M059J (cell line): Measurements from ENCODE around the gene GSTA3. TPM values are rescaled to one million over a fixed set of nuclear protein-coding genes. Genes with fewer than 3 reads are reported as not detected.
"Not testable (repeated sequence)": the region's sequence is repeated elsewhere in the genome, so short reads cannot be mapped to it uniquely, and the experiment has no call there.

Experiments
- DNase-seq: peaks from one replicate; pipeline ENCODE4 v3.0.0-alpha.2; 2012; ENCODE audit warnings: low read depth
- total RNA-seq: library from RNA; depleted of rRNA; stranded (reverse); fragments of >200 nt; shearing (Covaris generic); gene quantifications from 2 replicates; pipeline ENCODE4 v1.2.3, GENCODE V29; 2014; rRNA removed

Gene GSTA3
- total RNA-seq, result 0.27 and 2.4 TPM in 2 replicates

DNA sequence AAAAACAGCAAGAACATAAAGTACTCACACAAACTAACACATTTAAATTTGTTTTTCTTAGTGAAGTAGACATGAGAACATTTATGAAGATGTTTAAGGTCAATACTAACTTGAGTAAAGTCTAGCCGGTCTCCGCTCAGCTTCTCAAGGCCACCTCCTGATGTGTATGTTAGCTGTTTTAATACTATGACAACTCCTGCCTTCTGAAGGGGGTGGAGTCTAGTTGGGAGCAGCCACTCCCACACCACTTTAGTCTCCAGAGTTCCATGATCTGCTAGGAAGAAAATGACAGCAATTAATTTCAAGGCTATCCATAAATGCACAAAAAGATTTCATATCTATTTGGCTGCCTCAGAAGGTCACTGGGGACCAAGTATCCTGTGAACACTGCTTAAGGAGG lies at the start of gene GSTA3:
Gene GSTA3, minus strand, starts transcription at position 168 of the 400 bp plus-strand sequence. CDS start 3,864 bp downstream, outside the sequence.
- no peak for DNase-seq

GRCh38 chr6:52958546-52959255 lies 49.2 kb upstream of the GSTA3 start:
- peak; percentile 87 for DNase-seq

- no peak for DNase-seq
These were observed 46.4 kb upstream of the GSTA3 start for GRCh38 chr6:52955871-52956270.

DNA sequence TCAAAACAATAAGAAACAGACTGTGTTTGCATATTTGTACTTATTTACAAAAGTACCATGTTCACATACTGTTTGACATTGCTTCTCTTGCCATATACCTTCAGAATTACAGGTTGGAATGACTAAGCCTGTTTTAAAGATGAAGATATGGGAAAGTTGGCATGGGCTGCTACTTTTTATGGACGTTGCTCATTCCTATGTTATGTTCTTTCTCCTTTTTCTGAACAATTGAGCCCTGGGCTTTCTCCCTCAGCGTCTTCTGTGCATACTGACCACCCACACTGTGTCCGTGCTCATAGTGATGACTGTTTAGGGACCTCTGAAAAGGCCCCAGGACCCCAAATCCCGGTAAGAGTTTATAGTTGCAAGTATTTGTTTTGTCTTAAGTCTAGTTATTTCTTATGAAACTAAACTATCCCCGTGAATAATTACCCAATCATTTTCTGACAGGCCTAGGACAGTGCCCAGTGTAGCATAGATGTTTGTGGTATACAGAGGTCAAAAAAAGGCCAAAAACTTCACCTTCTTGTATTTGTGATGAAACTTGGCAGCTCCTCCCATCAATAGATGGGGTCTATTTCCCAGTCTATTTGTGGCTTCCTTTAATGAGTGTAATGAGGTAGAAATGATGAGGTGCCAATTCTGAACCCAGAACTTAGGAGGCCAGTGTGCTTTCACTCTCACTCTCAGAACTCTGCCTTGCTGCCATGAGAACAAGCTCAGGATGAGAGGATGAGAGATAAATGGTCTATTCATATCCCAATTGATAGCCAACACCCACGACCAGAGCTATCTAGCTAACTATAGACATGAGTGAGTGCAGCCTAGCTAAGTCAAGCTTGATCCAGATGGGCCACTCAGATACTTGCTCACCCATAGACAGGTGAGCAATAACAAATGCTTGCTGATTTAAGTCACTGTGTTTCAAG lies 44.7 kb upstream of the GSTA3 start:
- peak; percentile 83 for DNase-seq

- DNase-seq, result no peak
These were observed 36.8 kb upstream of the GSTA3 start for GRCh38 chr6:52946306-52946705.

- not testable (repeated sequence) for DNase-seq
These were observed 33.3 kb upstream of the GSTA3 start for GRCh38 chr6:52942821-52943220.

- DNase-seq, result no peak
These were observed 32.7 kb upstream of the GSTA3 start for GRCh38 chr6:52942221-52942620.

DNA sequence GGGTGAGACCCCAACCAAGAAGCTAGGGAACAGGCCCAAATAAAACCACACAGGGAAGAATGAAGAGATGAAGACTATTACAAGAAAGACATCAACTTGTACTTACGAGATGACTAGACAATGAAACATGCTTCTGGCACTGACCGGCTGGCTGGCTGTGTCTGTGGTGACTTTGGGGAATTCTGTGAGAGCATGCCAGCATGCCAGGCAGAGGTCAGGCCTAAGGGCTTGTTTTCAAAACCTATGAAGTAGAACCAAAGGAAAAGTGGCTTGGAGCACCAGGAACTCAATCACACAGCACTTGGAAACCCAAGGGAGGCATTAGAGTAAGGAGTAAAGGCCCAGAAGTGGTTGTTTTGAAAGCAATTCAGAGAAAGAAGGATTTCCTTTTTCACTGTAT lies 28.4 kb upstream of the GSTA3 start:
- peak; percentile 92 for DNase-seq

GRCh38 chr6:52933778-52934177 lies 24.3 kb upstream of the GSTA3 start:
- no peak for DNase-seq

DNA sequence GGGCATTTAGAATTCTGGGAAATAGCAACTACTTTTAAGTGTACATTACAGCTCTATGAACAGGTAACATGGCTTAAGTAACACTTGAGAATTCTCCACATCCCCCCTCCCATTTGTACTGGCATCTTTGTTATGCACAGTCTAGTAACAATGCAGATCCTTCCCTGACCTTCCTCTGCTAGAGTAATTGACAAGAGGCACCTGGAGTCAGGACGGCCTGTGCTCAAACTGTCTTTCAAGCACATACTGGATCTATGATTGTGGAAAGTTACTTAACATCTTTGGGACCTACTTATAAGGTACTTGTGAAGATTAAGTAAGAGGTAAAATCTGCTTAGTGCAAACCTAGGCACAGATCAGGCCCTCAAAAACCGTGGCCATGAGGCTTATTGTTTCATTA lies 21.9 kb upstream of the GSTA3 start:
- DNase-seq, result no peak

- peak; percentile 98 for DNase-seq
These were observed 20.0 kb upstream of the GSTA3 start for GRCh38 chr6:52929321-52930164.

DNA sequence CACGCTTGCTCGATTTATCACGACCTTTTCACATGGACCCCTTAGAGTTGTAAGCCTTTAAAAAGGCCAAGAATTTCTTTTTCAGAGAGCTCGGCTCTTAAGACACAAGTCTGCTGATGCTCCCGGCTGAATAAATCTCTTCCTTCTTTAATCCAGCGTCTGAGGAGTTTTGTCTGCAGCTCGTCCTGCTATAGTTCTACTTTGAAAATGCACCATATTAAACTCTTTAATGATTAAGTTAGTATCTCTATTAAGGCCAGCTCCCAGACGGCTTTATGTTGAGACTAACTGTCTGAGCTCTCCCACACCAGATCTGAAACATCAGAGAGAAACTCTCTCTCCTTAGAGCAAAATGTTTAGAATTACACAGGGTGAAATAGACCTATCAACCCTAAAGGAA lies 18.0 kb upstream of the GSTA3 start:
- DNase-seq, result no peak

DNA sequence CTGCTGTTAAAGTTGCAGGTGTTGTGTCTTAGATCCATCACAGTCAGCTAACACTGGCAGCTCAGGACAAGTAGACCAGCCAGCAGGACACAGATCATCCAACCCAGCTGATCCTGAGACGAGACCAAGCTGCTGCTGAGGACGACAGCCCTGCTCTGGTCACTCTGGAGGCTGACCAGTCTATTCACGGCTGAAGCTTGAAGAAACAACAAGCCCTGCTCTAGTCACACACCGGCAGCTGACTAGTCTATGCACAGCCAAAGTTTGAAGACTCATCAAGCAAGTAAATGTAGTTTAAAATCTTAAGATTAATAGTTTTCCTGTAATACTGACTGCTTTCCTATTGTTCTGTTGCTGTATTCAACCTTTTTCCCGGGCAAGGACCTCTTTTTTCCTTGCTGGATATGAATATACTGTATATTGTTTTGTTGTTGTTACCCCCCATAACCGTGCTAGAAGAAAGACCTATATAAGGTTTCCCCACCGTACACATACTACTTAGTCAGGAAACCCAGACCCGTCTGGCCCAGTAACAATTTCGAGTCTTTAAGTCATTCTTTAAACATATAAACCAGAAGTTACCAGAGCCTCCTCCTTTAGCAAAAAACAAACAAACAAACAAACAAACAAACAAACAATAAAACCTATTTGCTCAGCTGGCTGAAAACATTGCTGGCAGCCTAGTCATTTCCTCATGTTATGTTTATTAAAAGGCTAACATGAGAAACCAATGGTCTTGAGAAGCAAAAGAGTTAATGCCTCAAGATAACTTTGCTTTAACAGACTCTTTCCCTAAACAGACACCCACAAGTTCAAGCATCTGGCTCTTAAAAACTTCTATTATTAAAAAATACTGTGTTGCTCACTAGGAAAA lies 16.7 kb upstream of the GSTA3 start:
- no peak for DNase-seq

DNA sequence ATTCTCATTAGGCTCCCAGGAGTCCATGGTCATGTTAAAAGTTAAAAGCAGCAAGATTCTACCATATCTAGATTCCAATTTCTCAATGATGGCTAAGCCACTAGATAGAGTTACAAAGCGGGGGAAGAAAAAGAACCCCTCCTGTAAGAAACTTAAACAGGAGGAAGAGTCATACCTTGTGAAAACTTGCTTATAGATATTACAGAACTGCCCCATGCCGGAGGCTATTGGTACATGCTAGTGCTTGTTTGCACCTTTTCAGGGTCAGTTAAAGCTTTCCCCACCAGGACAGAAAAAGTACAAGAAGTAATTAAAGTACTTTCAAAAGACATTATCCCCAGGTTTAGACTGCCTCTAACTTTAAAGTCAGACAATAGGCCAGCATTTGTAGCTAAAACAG lies 15.5 kb upstream of the GSTA3 start:
- no peak for DNase-seq

- not testable (repeated sequence) for DNase-seq
These were observed 14.2 kb upstream of the GSTA3 start for GRCh38 chr6:52923689-52924088.

DNA sequence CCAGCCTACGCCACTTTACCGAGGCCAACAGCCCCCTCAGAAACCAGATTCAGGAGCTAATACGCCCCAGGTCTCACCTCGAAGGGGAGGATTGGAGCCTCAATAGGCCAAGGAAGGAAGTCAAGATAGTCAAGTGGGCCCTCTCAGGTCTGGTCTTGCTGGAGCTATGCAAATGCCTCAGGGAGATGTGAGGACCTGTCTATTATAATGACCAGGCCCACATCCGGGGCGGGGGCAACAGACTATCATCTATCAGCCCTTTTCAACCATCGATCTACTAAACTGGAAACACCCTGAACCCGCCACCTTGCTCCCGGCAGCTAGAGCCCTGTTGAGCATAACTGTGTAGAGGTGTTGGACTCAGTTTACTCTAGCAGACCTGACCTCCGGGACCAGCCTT lies 12.7 kb upstream of the GSTA3 start:
- DNase-seq, result no peak

GRCh38 chr6:52921743-52922142 lies 12.2 kb upstream of the GSTA3 start:
- DNase-seq, result no peak

DNA sequence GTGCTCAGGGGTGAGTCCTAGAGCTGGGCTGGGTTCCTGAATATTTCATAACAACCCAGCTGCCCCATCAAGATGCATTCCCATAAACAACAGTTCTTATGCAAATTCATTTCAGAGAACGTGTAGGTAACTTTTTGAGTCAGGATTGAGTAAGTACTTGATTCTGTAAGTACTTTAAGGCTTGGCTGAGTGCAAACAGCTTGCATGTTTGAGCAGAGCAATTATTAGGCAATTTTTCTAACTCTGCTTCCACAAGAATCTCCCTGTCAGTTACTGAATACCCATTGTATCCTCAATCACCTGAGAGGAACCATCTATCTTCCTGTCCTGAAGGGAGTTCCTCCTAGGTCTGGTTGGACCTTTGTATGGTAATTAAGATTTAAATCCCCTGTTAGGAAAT lies 10.0 kb upstream of the GSTA3 start:
- DNase-seq, result peak; percentile 19

GRCh38 chr6:52918771-52919170 lies 9.3 kb upstream of the GSTA3 start:
- DNase-seq, result not testable (repeated sequence)

DNA sequence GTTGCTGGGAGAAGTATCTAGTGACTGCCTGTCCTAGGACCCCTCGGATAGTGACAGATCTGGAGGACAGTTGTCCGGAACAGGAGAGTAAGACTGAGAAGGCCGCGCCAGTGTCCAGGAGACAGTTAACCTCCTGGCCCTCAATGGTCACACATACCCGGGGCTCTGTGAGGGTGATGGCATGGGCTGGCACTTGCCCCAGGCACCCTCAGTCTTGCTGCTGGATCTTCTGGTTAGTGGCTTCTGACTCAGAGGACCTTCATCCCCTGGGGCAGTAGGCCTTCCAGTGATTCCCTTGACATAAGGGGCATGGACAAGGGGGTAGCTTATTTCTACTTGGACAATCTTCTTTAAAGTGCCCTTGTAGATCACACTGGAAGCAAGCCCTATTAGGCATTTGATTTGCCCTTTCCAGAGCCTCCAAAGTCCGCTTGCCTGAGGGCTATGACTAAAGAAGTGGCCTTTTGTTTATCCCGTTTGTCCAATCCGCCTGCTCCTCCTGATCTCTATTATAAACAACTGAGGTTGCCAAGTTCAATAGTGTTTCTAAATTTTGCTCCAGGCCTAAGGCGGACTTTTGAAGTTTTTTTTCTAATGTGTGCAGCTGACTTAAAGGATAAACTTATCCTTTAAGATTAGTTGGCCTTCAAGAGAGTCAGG lies 8.7 kb upstream of the GSTA3 start:
- DNase-seq, result peak; percentile 100
